HG03135 (cell line): ENCODE data around the gene NFE2L3.
"Not testable (repeated sequence)": the region's sequence is repeated elsewhere in the genome, so short reads cannot be mapped to it uniquely, and the experiment has no call there.

ENCODE experiments used
- ATAC-seq: cut with Tn5 transposase; IDR thresholded peaks from one replicate; pipeline ENCODE4 v1.9.1; 2021; ENCODE audit warnings: mild to moderate bottlenecking, moderate library complexity; ENCODE audit not compliant: unreplicated experiment

The NFE2L3 gene, protein sequence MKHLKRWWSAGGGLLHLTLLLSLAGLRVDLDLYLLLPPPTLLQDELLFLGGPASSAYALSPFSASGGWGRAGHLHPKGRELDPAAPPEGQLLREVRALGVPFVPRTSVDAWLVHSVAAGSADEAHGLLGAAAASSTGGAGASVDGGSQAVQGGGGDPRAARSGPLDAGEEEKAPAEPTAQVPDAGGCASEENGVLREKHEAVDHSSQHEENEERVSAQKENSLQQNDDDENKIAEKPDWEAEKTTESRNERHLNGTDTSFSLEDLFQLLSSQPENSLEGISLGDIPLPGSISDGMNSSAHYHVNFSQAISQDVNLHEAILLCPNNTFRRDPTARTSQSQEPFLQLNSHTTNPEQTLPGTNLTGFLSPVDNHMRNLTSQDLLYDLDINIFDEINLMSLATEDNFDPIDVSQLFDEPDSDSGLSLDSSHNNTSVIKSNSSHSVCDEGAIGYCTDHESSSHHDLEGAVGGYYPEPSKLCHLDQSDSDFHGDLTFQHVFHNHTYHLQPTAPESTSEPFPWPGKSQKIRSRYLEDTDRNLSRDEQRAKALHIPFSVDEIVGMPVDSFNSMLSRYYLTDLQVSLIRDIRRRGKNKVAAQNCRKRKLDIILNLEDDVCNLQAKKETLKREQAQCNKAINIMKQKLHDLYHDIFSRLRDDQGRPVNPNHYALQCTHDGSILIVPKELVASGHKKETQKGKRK

DNA sequence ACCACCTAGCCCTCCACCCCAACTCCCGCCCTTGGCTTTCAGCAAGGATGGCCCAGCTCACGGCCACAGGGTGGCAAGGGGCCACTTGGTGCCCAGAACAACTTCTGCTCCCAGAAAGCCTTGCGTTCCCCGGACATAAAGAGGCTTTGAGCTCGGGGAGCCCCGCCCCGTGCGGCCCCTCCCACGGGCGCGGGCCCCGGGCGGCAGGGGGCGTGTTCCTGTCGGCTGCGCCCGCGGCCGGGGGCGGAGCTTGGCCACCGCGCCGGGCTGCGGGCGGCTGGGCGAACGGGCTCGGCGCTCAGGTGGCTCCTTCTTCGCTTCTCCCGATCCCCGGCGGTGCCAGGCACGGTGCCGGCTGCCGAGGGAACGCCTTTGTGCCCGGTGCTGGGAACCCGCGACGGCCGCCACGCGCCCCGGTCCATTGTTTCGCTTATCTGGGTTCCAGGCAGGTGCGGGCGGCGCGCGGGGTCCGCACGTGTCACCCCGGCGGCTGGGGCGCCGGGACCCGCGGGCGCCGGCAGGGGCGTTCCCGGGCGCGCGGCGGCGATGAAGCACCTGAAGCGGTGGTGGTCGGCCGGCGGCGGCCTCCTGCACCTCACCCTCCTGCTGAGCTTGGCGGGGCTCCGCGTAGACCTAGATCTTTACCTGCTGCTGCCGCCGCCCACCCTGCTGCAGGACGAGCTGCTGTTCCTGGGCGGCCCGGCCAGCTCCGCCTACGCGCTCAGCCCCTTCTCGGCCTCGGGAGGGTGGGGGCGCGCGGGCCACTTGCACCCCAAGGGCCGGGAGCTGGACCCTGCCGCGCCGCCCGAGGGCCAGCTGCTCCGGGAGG, at the start of gene NFE2L3:
NFE2L3 (plus strand) TSS at position 246 of the 829 bp plus-strand sequence; CDS start at position 547, 301 bp downstream.
- ATAC-seq = peak; percentile 73

- no peak for ATAC-seq
Measured at GRCh38 chr7:26103596-26103995, 48.4 kb upstream of the NFE2L3 start.

DNA sequence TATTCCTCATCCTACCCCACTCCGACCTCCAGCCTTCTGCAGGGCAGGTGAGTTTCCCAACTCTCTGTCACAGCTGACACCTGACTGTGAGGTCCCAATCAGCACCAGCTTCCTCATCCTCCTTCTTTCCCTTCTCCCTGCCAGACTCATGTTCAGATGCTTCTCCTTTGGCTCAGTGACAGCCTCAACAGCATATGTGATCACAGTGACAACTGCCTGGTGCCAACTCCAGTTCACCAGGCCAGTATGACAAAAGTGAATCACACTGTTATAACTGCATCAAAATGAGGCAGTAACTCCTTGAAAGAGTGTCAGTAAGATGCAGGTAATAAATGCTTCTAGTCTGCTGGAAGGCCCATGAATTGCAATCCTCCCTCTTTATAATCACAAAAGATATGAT, 46.8 kb upstream of the NFE2L3 start:
- no peak for ATAC-seq

DNA sequence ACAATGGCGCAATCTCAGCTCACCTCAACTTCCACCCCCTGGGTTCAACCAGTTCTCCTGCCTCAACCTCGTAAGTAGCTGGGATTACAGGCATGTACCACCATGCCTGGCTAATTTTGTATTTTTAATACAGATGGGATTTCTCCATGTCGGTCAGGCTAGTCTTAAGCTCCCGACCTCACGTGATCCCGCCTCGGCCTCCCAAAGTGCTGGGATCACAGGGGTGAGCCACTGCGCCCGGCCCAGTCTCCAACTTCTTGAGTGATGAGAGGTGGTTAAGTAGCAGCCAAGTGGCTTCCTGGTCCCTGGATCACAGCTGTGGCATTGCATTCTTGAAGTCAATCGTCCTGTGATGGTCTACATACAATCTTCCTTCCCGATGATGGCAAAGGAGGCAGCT, 46.1 kb upstream of the NFE2L3 start:
- no peak for ATAC-seq

DNA sequence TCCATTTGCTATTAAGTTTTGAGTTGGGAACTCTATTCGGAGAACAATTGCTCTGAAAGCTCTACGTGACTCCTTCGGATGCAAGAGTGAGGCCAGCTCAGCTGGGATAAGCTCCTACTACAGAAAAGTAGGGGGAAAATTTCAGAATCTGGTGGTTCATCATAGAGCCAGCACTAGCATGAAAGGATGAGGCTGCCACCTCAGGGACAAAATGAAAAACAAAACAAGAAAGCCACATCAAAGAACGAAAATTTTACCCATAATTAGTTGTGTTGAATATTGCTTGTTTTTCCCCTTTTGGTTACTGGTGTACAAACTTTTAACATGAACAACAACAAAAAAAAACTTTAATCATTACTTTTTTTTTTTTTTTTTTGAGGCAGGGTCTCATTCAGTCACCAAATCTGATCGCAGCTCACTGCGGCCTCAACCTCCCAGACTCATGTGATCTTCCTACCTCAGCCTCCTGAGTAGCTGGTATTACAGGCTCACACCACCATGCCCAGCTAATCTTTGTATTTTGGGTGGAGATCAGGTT, 39.7 kb upstream of the NFE2L3 start:
- ATAC-seq = no peak

DNA sequence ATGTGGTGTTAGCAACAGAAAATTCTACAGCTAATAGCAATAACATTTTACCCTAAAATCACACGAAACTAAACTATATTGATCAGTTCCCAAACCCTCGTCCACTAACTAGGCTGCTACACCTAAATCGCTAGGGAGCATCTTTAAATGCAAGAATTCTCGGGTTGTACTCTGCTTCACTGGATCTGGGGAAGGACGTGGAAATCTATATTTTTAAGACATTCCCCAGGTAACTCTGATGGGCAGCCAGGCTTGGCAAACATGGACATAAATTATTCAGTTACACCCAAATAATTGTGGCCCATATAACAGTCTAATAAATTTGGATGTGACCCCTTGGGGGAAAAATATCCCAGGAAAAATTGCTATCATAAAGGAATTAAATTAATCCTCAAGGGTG, 36.3 kb upstream of the NFE2L3 start:
- no peak for ATAC-seq

DNA sequence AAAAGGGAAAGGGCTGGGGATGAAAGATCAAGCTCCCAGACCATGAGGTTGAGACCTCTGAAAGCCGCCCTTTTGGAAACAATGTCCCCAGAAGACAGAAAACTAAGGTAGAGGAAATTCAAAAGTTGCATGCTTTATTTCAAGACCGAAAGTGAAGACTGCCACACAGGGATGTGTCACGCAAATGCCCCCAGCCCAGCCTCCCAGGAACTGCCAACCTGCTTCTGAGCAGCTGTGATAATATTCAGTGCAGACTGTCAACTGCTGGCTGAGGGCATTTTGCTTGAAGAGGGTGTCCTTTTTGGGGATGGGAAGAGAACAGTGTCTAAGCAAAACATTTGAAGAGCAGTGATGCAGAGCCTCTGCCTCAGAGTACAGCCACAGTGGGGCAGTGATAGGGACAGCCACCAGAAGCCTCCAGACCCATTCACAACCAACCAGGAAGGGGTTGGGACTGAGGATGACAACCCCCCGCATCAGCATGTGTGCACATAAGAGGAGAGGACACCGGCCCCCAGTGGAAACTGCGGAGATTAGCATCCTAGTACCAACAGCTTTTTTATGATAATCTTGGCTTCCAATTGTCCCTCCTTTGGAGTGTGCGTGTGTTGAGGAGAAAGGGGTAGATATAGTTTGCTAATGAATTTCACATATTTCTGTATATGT, 34.7 kb upstream of the NFE2L3 start:
- no peak for ATAC-seq

DNA sequence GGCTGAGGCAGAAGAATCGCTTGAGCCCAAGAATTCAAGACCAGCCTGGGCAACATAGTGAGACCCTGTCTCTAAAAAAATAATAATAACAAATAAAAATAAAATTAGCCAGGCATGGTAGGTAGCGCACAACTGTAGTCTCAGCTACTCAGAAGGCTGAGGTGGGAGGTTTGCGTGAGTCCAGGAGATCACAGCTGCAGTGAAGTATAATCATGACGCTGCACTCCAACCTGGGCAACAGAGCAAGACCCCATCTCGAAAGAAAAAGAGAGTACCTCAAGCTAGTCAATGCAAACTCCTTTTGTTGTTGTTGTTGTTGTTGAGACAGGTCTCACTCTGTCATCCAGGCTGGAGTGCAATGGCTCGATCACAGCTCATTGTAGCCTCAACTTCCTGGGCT, 34.0 kb upstream of the NFE2L3 start:
- ATAC-seq = no peak

- ATAC-seq = no peak
Measured at GRCh38 chr7:26122745-26123144, 29.3 kb upstream of the NFE2L3 start.

- ATAC-seq = not testable (repeated sequence)
Measured at GRCh38 chr7:26124775-26125174, 27.2 kb upstream of the NFE2L3 start.

- no peak for ATAC-seq
Measured at GRCh38 chr7:26127411-26127810, 24.6 kb upstream of the NFE2L3 start.

GRCh38 chr7:26131056-26131589, 20.9 kb upstream of the NFE2L3 start:
- no peak for ATAC-seq

DNA sequence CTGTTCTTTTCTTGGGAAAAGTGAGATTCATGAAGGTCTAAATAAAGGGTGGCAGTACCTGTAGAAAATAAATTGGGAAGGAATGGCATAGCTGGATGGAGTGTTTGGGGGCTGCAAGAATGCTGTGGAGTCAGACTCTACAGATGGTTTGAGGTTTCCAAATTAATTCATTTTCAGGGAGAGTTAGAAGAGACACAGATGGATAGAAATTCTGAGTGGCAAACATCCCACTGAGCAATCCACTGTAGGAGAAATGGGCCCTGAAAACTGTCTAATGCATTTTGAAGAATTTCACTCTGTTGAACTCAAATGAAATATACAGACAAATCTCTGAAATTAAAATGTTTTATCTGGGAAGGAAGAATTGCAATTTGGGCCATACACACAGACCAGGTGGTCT, 16.9 kb upstream of the NFE2L3 start:
- no peak for ATAC-seq

DNA sequence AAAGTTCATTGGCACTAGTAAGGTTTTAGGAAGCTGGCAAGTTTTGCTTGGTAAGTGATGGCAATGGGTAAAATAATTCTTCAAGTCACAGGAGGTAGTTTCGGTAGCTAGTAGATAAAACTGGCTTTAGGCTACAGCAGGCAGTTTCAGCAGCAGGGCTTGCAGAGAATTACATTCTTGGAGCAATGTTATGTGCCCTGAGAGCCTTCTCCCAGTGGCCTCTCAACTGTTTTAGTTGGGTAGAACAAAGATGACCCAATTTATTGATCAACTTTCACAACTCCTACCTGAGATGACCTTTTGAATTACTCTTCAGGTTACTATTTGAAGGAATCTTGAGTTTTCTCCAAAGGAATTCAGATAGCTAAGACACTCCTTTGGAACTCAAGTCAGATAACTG, 16.4 kb upstream of the NFE2L3 start:
- ATAC-seq = no peak

DNA sequence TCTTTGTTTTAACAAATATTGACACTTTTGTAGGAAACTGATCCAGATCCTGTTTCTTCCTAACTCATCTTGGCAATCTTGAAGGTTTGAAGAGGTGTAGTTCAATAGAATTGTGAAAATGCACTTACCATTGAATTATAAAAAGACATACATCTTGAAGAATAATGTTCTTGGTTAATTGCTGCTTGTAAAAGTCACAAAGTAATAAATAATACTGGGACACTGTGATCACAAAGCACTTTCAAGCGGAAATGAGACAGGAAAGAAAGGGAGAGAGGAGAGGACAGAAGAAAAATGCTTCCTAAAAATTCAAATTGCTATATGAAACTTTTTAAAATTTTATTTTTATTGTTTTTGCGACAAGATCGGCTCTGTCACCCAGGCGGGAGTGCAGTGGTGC, 15.2 kb upstream of the NFE2L3 start:
- ATAC-seq = no peak

DNA sequence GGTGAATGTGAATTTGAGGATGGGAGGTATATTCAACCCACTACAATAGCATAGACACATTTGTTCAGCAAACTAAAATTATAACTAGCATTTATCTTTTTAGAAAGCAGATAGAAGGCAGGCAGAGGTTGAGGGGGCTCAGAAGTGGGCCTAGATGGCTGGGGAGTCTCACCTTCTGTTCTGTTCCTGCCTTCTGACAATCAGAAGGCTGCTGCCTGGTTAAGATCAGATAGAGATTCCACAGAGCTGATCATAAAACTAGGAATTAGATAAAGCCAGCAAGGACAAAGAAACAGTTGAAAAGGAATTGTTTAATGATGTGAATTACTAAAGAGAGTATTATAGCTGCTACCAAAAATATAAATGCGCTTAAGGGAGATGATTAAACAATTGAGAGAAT, 11.6 kb upstream of the NFE2L3 start:
- ATAC-seq = no peak

GRCh38 chr7:26141077-26141476, 10.9 kb upstream of the NFE2L3 start:
- no peak for ATAC-seq

DNA sequence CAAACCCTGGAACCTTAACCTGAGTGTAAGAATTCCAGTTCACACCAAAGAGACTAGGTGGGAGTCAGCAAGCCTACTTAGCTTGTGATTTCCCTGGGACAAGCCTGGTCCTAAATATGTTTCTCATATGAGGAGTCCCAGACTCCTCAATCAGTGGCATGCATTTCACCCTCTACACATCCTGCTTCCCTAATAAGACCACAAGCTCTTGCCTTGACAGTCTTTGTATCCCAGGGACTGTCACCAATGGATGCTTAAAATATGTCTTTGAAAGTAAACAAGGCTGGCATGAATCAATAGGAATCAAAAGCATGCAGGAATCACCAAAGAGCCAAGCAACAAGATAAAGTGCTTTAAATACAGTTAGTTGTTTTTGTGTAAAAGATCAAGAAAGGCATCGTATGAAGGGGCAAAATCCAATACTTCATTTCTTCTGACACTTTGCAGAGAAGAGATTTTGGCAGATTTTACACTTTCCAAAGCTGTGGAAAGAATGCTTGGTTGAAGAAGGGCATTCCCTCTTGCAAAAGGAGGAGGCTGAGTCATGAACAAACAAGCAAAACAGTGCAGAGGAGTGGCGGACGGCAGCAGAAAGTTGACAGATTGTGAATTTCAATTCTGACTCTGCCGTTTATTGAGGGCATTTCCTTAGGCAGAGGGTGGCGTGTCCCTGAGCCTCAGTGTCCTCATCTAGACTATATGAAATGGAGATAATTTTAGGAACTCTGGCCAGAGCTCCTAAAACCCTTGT, 8.5 kb upstream of the NFE2L3 start:
- no peak for ATAC-seq

GRCh38 chr7:26144184-26145080, 7.6 kb upstream of the NFE2L3 start:
- no peak for ATAC-seq
